Subcutaneous abdominal adipose tissue (tissue), 5 donors: ENCODE data around the gene FMOD.
A peak's percentile ranks its signal among the peaks of the same experiment; 100 is the strongest.

Experiments used
- H3K27ac ChIP-seq: one replicate; pipeline ENCODE4 v1.7.0; 2013; ENCODE audit warnings: low read depth, mild to moderate bottlenecking, inconsistent platforms, low read length, moderate library complexity
- H3K27me3 ChIP-seq, 5 donors: one replicate each; pipeline ENCODE4 v1.7.0; 2013; ENCODE audit warnings: low read length in 5 of 5, inconsistent platforms in 1 of 5; ENCODE audit not compliant: control insufficient read depth in 5 of 5, insufficient read depth in 4 of 5
- H3K36me3 ChIP-seq, 5 donors: one replicate each; pipeline ENCODE4 v1.7.0; 2013; ENCODE audit warnings: low read length in 5 of 5; ENCODE audit not compliant: control insufficient read depth in 5 of 5, insufficient read depth in 5 of 5
- H3K4me1 ChIP-seq, 5 donors: one replicate each; pipeline ENCODE4 v1.7.0; 2013; ENCODE audit warnings: low read length in 5 of 5, mild to moderate bottlenecking in 3 of 5, moderate library complexity in 1 of 5; ENCODE audit not compliant: control insufficient read depth in 5 of 5, insufficient read depth in 5 of 5
- H3K4me3 ChIP-seq, 5 donors: one replicate each; pipeline ENCODE4 v1.7.0; 2013; ENCODE audit warnings: low read length in 5 of 5, low read depth in 1 of 5
- H3K9ac ChIP-seq, 5 donors: one replicate each; pipeline ENCODE4 v1.7.0; 2013; ENCODE audit warnings: low read length in 5 of 5, mild to moderate bottlenecking in 4 of 5, moderate library complexity in 3 of 5
- H3K9me3 ChIP-seq, 5 donors: one replicate each; pipeline ENCODE4 v1.7.0; 2013; ENCODE audit warnings: low read length in 5 of 5; ENCODE audit not compliant: control insufficient read depth in 5 of 5
- donor health status: healthy.
- donor health status: healthy.
- donor health status: healthy.
- donor health status: healthy.
- donor health status: healthy.

Gene FMOD

GRCh38 chr1:203378556-203379245 lies 27.8 kb upstream of the FMOD start:
- no peaks in the 10 kb centered on the region for H3K9me3 ChIP-seq
- no peak overlapping the region for H3K4me3 ChIP-seq
- no peaks in the 10 kb centered on the region for H3K27me3 ChIP-seq
- H3K27ac ChIP-seq: peak overlapping the region; percentile 40
- peaks cover 4 to 7% (median 6%) of the 10 kb centered on the region in 5 donors for H3K36me3 ChIP-seq
- peaks cover 0 to 58% (median 55%) of the 10 kb centered on the region in 5 donors for H3K4me1 ChIP-seq
- H3K9ac ChIP-seq: peak overlapping the region in 1 of 5 donors; percentile 66

GRCh38 chr1:203373991-203374390 lies 23.1 kb upstream of the FMOD start:
- Histone ChIP-seq H3K36me3 (peaks cover 0 to 6% (median 0%) of the 10 kb centered on the region in 5 donors), H3K9me3 (no peaks in the 10 kb centered on the region), H3K27ac (peak overlapping the region; percentile 96), H3K4me1 (peaks cover 4 to 50% (median 33%) of the 10 kb centered on the region in 5 donors), H3K9ac (peak overlapping the region in 3 of 5 donors; percentile 53 to 70 (median 65)), H3K27me3 (no peaks in the 10 kb centered on the region), H3K4me3 (peak overlapping the region in 4 of 5 donors; percentile 31 to 55 (median 42))

- H3K9me3 ChIP-seq: no peaks in the 10 kb centered on the region
- peak overlapping the region in 1 of 5 donors; percentile 37 for H3K9ac ChIP-seq
- peak overlapping the region; percentile 96 for H3K27ac ChIP-seq
- H3K4me3 ChIP-seq: peak overlapping the region in 3 of 5 donors; percentile 28 to 55 (median 45)
- H3K4me1 ChIP-seq: peaks cover 5 to 48% (median 34%) of the 10 kb centered on the region in 5 donors
- H3K27me3 ChIP-seq: no peaks in the 10 kb centered on the region
- H3K36me3 ChIP-seq: peaks cover 0 to 6% (median 0%) of the 10 kb centered on the region in 5 donors
These were observed 22.1 kb upstream of the FMOD start for GRCh38 chr1:203373002-203373401.

- H3K9ac ChIP-seq: no peak overlapping the region
- H3K4me3 ChIP-seq: no peak overlapping the region
- H3K27me3 ChIP-seq: no peaks in the 10 kb centered on the region
- H3K9me3 ChIP-seq: no peaks in the 10 kb centered on the region
- peaks cover 0 to 1% (median 0%) of the 10 kb centered on the region in 5 donors for H3K36me3 ChIP-seq
- H3K4me1 ChIP-seq: peaks cover 5 to 48% (median 34%) of the 10 kb centered on the region in 5 donors
- H3K27ac ChIP-seq: no peak overlapping the region
These were observed 20.4 kb upstream of the FMOD start for GRCh38 chr1:203371288-203371687.

DNA sequence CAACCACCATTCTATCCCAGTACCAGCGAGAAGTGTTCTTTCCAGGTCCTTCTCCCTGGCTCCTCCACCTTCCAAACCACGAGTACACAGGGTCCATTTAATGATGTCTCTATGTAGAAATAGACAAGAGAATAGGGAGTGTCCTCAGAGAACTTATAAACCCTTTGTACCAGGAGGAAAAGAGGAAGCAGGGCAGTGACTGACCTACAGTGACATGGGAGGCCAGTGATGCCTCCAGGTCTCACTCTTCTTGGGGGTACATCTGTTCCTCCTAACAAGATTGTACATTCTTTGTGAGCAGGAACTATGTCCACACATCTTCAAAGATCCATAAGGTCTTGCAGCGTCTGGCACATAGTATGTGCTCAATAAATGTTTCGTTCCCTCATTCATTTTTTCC lies 18.7 kb upstream of the FMOD start:
- Histone ChIP-seq H3K4me3 (no peak overlapping the region), H3K9me3 (no peaks in the 10 kb centered on the region), H3K27ac (peak overlapping the region; percentile 43), H3K4me1 (peaks cover 5 to 39% (median 27%) of the 10 kb centered on the region in 5 donors), H3K9ac (peak overlapping the region in 1 of 5 donors; percentile 38), H3K27me3 (no peaks in the 10 kb centered on the region), H3K36me3 (no peaks in the 10 kb centered on the region)

GRCh38 chr1:203368624-203369451 lies 17.9 kb upstream of the FMOD start:
- no peak overlapping the region for H3K4me3 ChIP-seq
- H3K27ac ChIP-seq: peak overlapping the region; percentile 43
- H3K9ac ChIP-seq: peak overlapping the region in 1 of 5 donors; percentile 38
- no peaks in the 10 kb centered on the region for H3K27me3 ChIP-seq
- peaks cover 5 to 37% (median 27%) of the 10 kb centered on the region in 5 donors for H3K4me1 ChIP-seq
- no peaks in the 10 kb centered on the region for H3K9me3 ChIP-seq
- H3K36me3 ChIP-seq: no peaks in the 10 kb centered on the region

- H3K4me3 ChIP-seq: no peak overlapping the region
- H3K36me3 ChIP-seq: no peaks in the 10 kb centered on the region
- H3K9ac ChIP-seq: no peak overlapping the region
- peaks cover 6 to 29% (median 22%) of the 10 kb centered on the region in 5 donors for H3K4me1 ChIP-seq
- no peak overlapping the region for H3K27ac ChIP-seq
- no peaks in the 10 kb centered on the region for H3K9me3 ChIP-seq
- H3K27me3 ChIP-seq: no peaks in the 10 kb centered on the region
These were observed 16.1 kb upstream of the FMOD start for GRCh38 chr1:203367057-203367456.

- H3K36me3 ChIP-seq: no peaks in the 10 kb centered on the region
- no peak overlapping the region for H3K27ac ChIP-seq
These were observed 15.6 kb upstream of the FMOD start for GRCh38 chr1:203366476-203366875.

GRCh38 chr1:203364806-203365205 lies 13.9 kb upstream of the FMOD start:
- Histone ChIP-seq H3K36me3 (no peaks in the 10 kb centered on the region), H3K27ac (no peak overlapping the region), H3K4me3 (no peak overlapping the region), H3K9me3 (no peaks in the 10 kb centered on the region), H3K4me1 (peaks cover 6 to 50% (median 33%) of the 10 kb centered on the region in 5 donors), H3K9ac (no peak overlapping the region), H3K27me3 (no peaks in the 10 kb centered on the region)

More at GRCh38 chr1:203366476-203366875, 15.6 kb upstream of the FMOD start:
- Histone ChIP-seq H3K4me1 (peaks cover 6 to 35% (median 22%) of the 10 kb centered on the region in 5 donors), H3K9ac (no peak overlapping the region), H3K4me3 (no peak overlapping the region), H3K9me3 (no peaks in the 10 kb centered on the region), H3K27me3 (no peaks in the 10 kb centered on the region)
